Neural progenitor cell (in vitro differentiated cells): ENCODE data around the gene TWIST2.

Source experiments
- CTCF ChIP-seq: fragments of 200-600 bp; sonication (generic); IDR thresholded peaks from 2 replicates; pipeline ENCODE4 v1.5.1; 2017; ENCODE audit warnings: antibody characterized with exemption, mild to moderate bottlenecking
- EZH2 ChIP-seq: fragments of 200-600 bp; sonication (generic); IDR thresholded peaks from 2 replicates; pipeline ENCODE4 v1.6.1; 2017; ENCODE audit warnings: antibody characterized with exemption, mild to moderate bottlenecking, moderate library complexity

GRCh38 chr2:238947920-238948710 is 100.2 kb downstream of the TWIST2 start:
- no peak for TF ChIP-seq CTCF
- TF ChIP-seq EZH2: no peak
